ENCODE measurements around the gene ST6GALNAC1. TPM values are rescaled to one million over a fixed set of nuclear protein-coding genes. Genes with fewer than 3 reads are reported as not detected.

ST6GALNAC1 gene
- total RNA-seq, 1 donor from 2014 or later: 0.77 TPM

- Mint-ChIP-seq H3K36me3 (ENCODE audit: low read depth, unreplicated experiment) (no peaks in the 10 kb centered on the region), H3K27me3 (ENCODE audit: unreplicated experiment) (peaks cover 5% of the 10 kb centered on the region), H3K9me3 (ENCODE audit: unreplicated experiment) (no peaks in the 10 kb centered on the region), H3K4me3 (ENCODE audit: unreplicated experiment) (no peak overlapping the region), H3K27ac (ENCODE audit: unreplicated experiment) (no peak overlapping the region), H3K4me1 (ENCODE audit: unreplicated experiment) (peaks cover 15% of the 10 kb centered on the region)
- TF ChIP-seq, protein P1, sequence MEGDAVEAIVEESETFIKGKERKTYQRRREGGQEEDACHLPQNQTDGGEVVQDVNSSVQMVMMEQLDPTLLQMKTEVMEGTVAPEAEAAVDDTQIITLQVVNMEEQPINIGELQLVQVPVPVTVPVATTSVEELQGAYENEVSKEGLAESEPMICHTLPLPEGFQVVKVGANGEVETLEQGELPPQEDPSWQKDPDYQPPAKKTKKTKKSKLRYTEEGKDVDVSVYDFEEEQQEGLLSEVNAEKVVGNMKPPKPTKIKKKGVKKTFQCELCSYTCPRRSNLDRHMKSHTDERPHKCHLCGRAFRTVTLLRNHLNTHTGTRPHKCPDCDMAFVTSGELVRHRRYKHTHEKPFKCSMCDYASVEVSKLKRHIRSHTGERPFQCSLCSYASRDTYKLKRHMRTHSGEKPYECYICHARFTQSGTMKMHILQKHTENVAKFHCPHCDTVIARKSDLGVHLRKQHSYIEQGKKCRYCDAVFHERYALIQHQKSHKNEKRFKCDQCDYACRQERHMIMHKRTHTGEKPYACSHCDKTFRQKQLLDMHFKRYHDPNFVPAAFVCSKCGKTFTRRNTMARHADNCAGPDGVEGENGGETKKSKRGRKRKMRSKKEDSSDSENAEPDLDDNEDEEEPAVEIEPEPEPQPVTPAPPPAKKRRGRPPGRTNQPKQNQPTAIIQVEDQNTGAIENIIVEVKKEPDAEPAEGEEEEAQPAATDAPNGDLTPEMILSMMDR (IDR thresholded peaks at IDR 0.05; ENCODE audit: unreplicated experiment): no peak
- no peak for DNase-seq (ENCODE audit: low spot score)
These were observed 24.4 kb upstream of the ST6GALNAC1 start for GRCh38 chr17:76667786-76668453.

- H3K9me3 Mint-ChIP-seq (ENCODE audit: unreplicated experiment): no peaks in the 10 kb centered on the region
- peaks cover 4% of the 10 kb centered on the region for H3K27me3 Mint-ChIP-seq (ENCODE audit: unreplicated experiment)
- H3K36me3 Mint-ChIP-seq (ENCODE audit: low read depth, unreplicated experiment): no peaks in the 10 kb centered on the region
- no peak overlapping the region for H3K27ac Mint-ChIP-seq (ENCODE audit: unreplicated experiment)
- TF ChIP-seq, protein P1 (IDR thresholded peaks at IDR 0.05; ENCODE audit: unreplicated experiment): no peak
- no peak for DNase-seq (ENCODE audit: low spot score)
- peaks cover 12% of the 10 kb centered on the region for H3K4me1 Mint-ChIP-seq (ENCODE audit: unreplicated experiment)
- H3K4me3 Mint-ChIP-seq (ENCODE audit: unreplicated experiment): no peak overlapping the region
These were observed 23.9 kb upstream of the ST6GALNAC1 start for GRCh38 chr17:76667491-76667755.

DNA sequence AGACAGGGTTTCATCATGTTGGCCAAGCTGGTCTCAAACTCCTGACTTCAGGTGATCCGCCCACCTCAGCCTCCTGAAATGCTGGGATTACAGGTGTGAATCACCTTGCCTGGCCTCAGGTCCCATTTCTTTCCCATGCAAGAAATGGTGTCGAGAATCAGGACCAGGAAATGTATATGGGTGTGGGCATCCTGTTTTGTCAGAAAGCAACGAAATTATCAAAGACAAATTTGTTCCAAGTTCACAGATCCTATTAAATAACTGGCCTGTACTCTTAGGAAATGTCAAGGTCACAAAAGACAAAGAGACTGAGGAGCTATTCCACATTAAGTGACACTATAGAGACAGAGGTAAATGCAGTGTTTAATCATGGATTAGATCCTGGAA lies 17.1 kb upstream of the ST6GALNAC1 start:
- H3K27me3 Mint-ChIP-seq (ENCODE audit: unreplicated experiment): no peaks in the 10 kb centered on the region
- H3K36me3 Mint-ChIP-seq (ENCODE audit: low read depth, unreplicated experiment): no peaks in the 10 kb centered on the region
- TF ChIP-seq, protein P1 (IDR thresholded peaks at IDR 0.05; ENCODE audit: unreplicated experiment): no peak

DNA sequence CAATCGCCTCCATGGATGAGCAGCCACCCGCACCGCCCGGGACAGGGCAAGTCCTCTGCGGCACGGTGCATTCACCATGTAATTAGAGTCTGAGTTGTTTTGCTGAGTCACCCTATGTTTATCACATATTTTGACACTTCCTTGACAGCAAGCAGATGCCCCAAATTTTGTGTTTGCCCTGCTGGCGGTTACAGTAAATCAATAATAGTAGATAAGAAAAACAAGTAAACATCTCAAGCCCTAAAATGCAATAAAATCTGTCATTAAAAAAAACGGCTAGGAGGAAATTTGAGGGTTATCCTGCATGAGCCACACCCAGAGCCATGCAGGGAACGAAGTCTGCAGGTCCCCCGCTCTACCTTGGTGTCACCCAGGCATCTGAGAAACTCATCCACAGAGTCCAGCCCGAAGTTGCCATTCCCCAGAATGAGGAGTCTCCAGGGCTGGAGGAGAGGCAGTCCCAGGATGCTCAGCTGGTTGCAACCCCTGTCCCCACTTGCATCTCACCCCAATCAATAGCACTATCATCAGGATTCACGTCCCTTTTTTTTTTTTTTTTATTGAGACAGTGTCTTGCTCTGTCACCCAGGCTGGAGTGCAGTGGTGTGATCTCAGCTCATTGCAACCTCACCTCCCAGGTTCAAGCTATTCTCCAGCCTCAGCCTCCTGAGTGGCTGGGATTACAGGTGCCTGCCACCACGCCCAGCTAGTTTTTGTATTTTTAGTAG lies 16.5 kb upstream of the ST6GALNAC1 start:
- no peak overlapping the region for H3K27ac Mint-ChIP-seq (ENCODE audit: unreplicated experiment)
- no peaks in the 10 kb centered on the region for H3K36me3 Mint-ChIP-seq (ENCODE audit: low read depth, unreplicated experiment)
- H3K4me1 Mint-ChIP-seq (ENCODE audit: unreplicated experiment): peaks cover 7% of the 10 kb centered on the region
- DNase-seq (ENCODE audit: low spot score): no peak
- H3K9me3 Mint-ChIP-seq (ENCODE audit: unreplicated experiment): no peaks in the 10 kb centered on the region
- H3K4me3 Mint-ChIP-seq (ENCODE audit: unreplicated experiment): no peak overlapping the region
- H3K27me3 Mint-ChIP-seq (ENCODE audit: unreplicated experiment): no peaks in the 10 kb centered on the region
- TF ChIP-seq, protein P1 (IDR thresholded peaks at IDR 0.05; ENCODE audit: unreplicated experiment): no peak

More for the DNA sequence above, 17.1 kb upstream of the ST6GALNAC1 start:
- no peak overlapping the region for H3K27ac Mint-ChIP-seq (ENCODE audit: unreplicated experiment)
- H3K4me1 Mint-ChIP-seq (ENCODE audit: unreplicated experiment): peaks cover 7% of the 10 kb centered on the region
- no peak for DNase-seq (ENCODE audit: low spot score)
- no peak overlapping the region for H3K4me3 Mint-ChIP-seq (ENCODE audit: unreplicated experiment)
- no peaks in the 10 kb centered on the region for H3K9me3 Mint-ChIP-seq (ENCODE audit: unreplicated experiment)

DNA sequence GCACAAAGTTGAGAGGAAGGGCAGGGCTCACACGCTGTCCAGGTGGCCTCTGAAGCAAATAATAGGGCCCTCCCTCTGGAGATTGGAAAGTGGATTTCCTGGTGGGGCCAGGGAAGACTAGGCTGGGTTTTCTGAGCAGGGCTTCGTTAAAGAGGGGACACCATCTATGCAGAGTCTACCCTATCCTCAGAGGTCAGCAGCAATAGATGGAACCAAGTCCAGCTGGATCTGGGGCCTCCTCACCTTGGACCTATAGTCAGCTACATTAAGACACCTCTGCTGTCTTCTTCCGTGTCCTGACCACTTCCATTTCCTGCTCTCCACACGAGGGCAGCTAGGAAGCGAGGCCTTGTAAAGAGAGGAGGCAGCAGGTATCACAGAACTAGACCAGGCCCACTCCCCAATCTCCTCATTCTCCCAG lies 14.7 kb upstream of the ST6GALNAC1 start:
- no peak overlapping the region for H3K27ac Mint-ChIP-seq (ENCODE audit: unreplicated experiment)
- H3K36me3 Mint-ChIP-seq (ENCODE audit: low read depth, unreplicated experiment): no peaks in the 10 kb centered on the region
- H3K4me3 Mint-ChIP-seq (ENCODE audit: unreplicated experiment): no peak overlapping the region
- peaks cover 7% of the 10 kb centered on the region for H3K4me1 Mint-ChIP-seq (ENCODE audit: unreplicated experiment)
- H3K9me3 Mint-ChIP-seq (ENCODE audit: unreplicated experiment): no peaks in the 10 kb centered on the region
- no peak for DNase-seq (ENCODE audit: low spot score)
- no peaks in the 10 kb centered on the region for H3K27me3 Mint-ChIP-seq (ENCODE audit: unreplicated experiment)
- TF ChIP-seq, protein P1 (IDR thresholded peaks at IDR 0.05; ENCODE audit: unreplicated experiment): no peak
